ENCODE results near the gene RPL7A.
"Not testable (repeated sequence)": the region's sequence is repeated elsewhere in the genome, so short reads cannot be mapped to it uniquely, and the experiment has no call there.

RPL7A gene

GRCh38 chr9:133347985-133348717, at the start of gene RPL7A, which contains the start of gene MED22:
Gene RPL7A (plus strand): TSS chr9:133348218. CDS start chr9:133348244, 26 bp downstream.
Gene MED22 (minus strand): TSS chr9:133348131. CDS start chr9:133346662, 1,469 bp downstream.
- CTCF ChIA-PET, result interaction anchor here (0.5 to 0.7 kb wide), 3 partner anchors 57 to 138 kb away, joined by 3 read pairs; no protein-coding TSS in a partner anchor
- DNase-seq (ENCODE audit: low spot score), result peak; percentile 97
- peak within 1 kb of the TSS; percentile 93 for H3K27ac ChIP-seq
- POLR2A ChIA-PET (ENCODE audit: low non-redundant PET), result interaction anchor here (0.6 to 1.5 kb wide), 8 partner anchors 9 to 126 kb away, joined by 3 to 9 read pairs (median 4); partner anchors contain the start of genes STKLD1, SURF1, SURF2 and SURF6
- TF ChIP-seq CTCF (conservative IDR thresholded peaks at IDR 0.05; ENCODE audit: low read depth), result no peak

- DNase-seq (ENCODE audit: low spot score); CTCF ChIA-PET; H3K27ac ChIP-seq: not testable (repeated sequence)
- POLR2A ChIA-PET (ENCODE audit: low non-redundant PET), result interaction anchor here (0.6 kb wide), 1 partner anchor 106 kb away, joined by 9 read pairs; no protein-coding TSS in a partner anchor
Observed at GRCh38 chr9:133299996-133300395, 48.0 kb upstream of the RPL7A start.

GRCh38 chr9:133301253-133302230, 46.5 kb upstream of the RPL7A start:
- no peak for TF ChIP-seq CTCF (conservative IDR thresholded peaks at IDR 0.05; ENCODE audit: low read depth)
- DNase-seq (ENCODE audit: low spot score), result no peak
- ChIA-PET POLR2A (ENCODE audit: low non-redundant PET) (interaction anchor here (0.6 kb wide), 1 partner anchor 32 kb away, joined by 3 read pairs; no protein-coding TSS in a partner anchor), CTCF (no interaction called here)
- H3K27ac ChIP-seq, result no peak overlapping the region

- no peak for TF ChIP-seq CTCF (conservative IDR thresholded peaks at IDR 0.05; ENCODE audit: low read depth)
- CTCF ChIA-PET, result interaction anchor here (1.0 kb wide), 1 partner anchor 17 kb away, joined by 3 read pairs; no protein-coding TSS in a partner anchor
- POLR2A ChIA-PET (ENCODE audit: low non-redundant PET), result no interaction called here
- no peak overlapping the region for H3K27ac ChIP-seq
- DNase-seq (ENCODE audit: low spot score), result no peak
Observed at GRCh38 chr9:133303266-133304157, 44.5 kb upstream of the RPL7A start.

- ChIA-PET CTCF (interaction anchor here (1.0 kb wide), 1 partner anchor 16 kb away, joined by 3 read pairs; no protein-coding TSS in a partner anchor), POLR2A (ENCODE audit: low non-redundant PET) (no interaction called here)
- TF ChIP-seq CTCF (conservative IDR thresholded peaks at IDR 0.05; ENCODE audit: low read depth), result no peak
- H3K27ac ChIP-seq, result no peak overlapping the region
- DNase-seq (ENCODE audit: low spot score), result no peak
Observed at GRCh38 chr9:133304158-133304470, 43.9 kb upstream of the RPL7A start.
